Neuronal stem cell (in vitro differentiated cells): ENCODE results near the gene KIF3B.
"Not testable (repeated sequence)": the region's sequence is repeated elsewhere in the genome, so short reads cannot be mapped to it uniquely, and the experiment has no call there.

ENCODE experiments used
- DNase-seq: peaks from one replicate; pipeline ENCODE4 v3.0.0-alpha.2; 2013; ENCODE audit warnings: low spot score
- H2AFZ ChIP-seq: one replicate; pipeline ENCODE4 v1.6.1; 2013; ENCODE audit warnings: mild to moderate bottlenecking, low read length, inconsistent platforms
- H2AK5ac ChIP-seq: 2 replicates; pipeline ENCODE4 v1.6.1; 2013; ENCODE audit warnings: low read depth, mild to moderate bottlenecking, inconsistent platforms, low read length, moderate library complexity, mixed read lengths
- H2BK120ac ChIP-seq: 2 replicates; pipeline ENCODE4 v1.6.1; 2013; ENCODE audit warnings: low read depth, mild to moderate bottlenecking, inconsistent platforms, low read length, moderate library complexity, mixed read lengths
- H2BK12ac ChIP-seq: one replicate; pipeline ENCODE4 v1.6.1; 2013; ENCODE audit warnings: low read length, inconsistent platforms
- H2BK15ac ChIP-seq: 2 replicates; pipeline ENCODE4 v1.6.1; 2013; ENCODE audit warnings: mild to moderate bottlenecking, low read length, inconsistent platforms, mixed read lengths
- H2BK5ac ChIP-seq: one replicate; pipeline ENCODE4 v1.6.1; 2013; ENCODE audit warnings: inconsistent platforms, mild to moderate bottlenecking, low read length, moderate library complexity
- H3K14ac ChIP-seq: one replicate; pipeline ENCODE4 v1.6.1; 2013; ENCODE audit warnings: low read length, inconsistent platforms
- H3K18ac ChIP-seq: 2 replicates; pipeline ENCODE4 v1.6.1; 2013; ENCODE audit warnings: low read length, inconsistent platforms
- H3K23ac ChIP-seq: 2 replicates; pipeline ENCODE4 v1.6.1; 2013; ENCODE audit warnings: low read depth, mild to moderate bottlenecking, mixed read lengths, low read length, inconsistent platforms; ENCODE audit not compliant: poor library complexity
- H3K27ac ChIP-seq: replicated peaks from 3 replicates; pipeline ENCODE4 v1.5.1; 2013; ENCODE audit warnings: low read length, inconsistent platforms
- H3K27me3 ChIP-seq, 3 experiments: 2 replicates each; pipeline ENCODE4 v1.6.1; 2013; ENCODE audit warnings: low read length in 3 of 3, mild to moderate bottlenecking in 2 of 3, inconsistent platforms in 1 of 3, low read depth in 1 of 3, mixed read lengths in 1 of 3, moderate library complexity in 1 of 3; ENCODE audit not compliant: control insufficient read depth in 3 of 3, insufficient read depth in 3 of 3
- H3K36me3 ChIP-seq, 2 donors: replicated peaks in 1 of 2; 2 replicates each; pipeline ENCODE4 v1.6.1; 2013; ENCODE audit warnings: low read length in 2 of 2; ENCODE audit not compliant: control insufficient read depth in 2 of 2, insufficient read depth in 2 of 2
- H3K4ac ChIP-seq: 2 replicates; pipeline ENCODE4 v1.6.1; 2013; ENCODE audit warnings: inconsistent platforms, mild to moderate bottlenecking, low read length, moderate library complexity
- H3K4me1 ChIP-seq, 2 donors: 1 replicate in 1 of 2; 2 replicates in 1 of 2; pipeline ENCODE4 v1.6.1; 2013; ENCODE audit warnings: low read length in 2 of 2, low read depth in 1 of 2; ENCODE audit not compliant: control insufficient read depth in 2 of 2, insufficient read depth in 1 of 2
- H3K4me2 ChIP-seq: one replicate; pipeline ENCODE4 v1.6.1; 2013; ENCODE audit warnings: mild to moderate bottlenecking, low read length, inconsistent platforms; ENCODE audit not compliant: insufficient read depth, poor library complexity, severe bottlenecking
- H3K4me3 ChIP-seq, 2 donors: 2 replicates each; pipeline ENCODE4 v1.5.1; 2013; ENCODE audit warnings: low read length in 2 of 2, mild to moderate bottlenecking in 2 of 2, inconsistent platforms in 1 of 2, moderate library complexity in 1 of 2
- H3K79me1 ChIP-seq: one replicate; pipeline ENCODE4 v1.6.1; 2013; ENCODE audit warnings: low read depth, mild to moderate bottlenecking, inconsistent platforms, low read length, moderate library complexity
- H3K9ac ChIP-seq: one replicate; pipeline ENCODE4 v1.6.1; 2013; ENCODE audit warnings: mild to moderate bottlenecking, low read depth, low read length, inconsistent platforms; ENCODE audit not compliant: poor library complexity
- H3K9me3 ChIP-seq, 2 donors: replicated peaks in 1 of 2; 2 replicates each; pipeline versions ENCODE3 to v1.6.1; 2013; ENCODE audit warnings: low read length in 2 of 2, mild to moderate bottlenecking in 2 of 2, inconsistent platforms in 1 of 2, low read depth in 1 of 2, mixed read lengths in 1 of 2, moderate library complexity in 1 of 2; ENCODE audit not compliant: control insufficient read depth in 2 of 2, insufficient read depth in 1 of 2
- H4K8ac ChIP-seq: one replicate; pipeline ENCODE4 v1.6.1; 2013; ENCODE audit warnings: low read depth, mild to moderate bottlenecking, inconsistent platforms, low read length, moderate library complexity
- H4K91ac ChIP-seq: one replicate; pipeline ENCODE4 v1.6.1; 2013; ENCODE audit warnings: low read length, low read depth, mild to moderate bottlenecking, inconsistent platforms; ENCODE audit not compliant: poor library complexity
- WGBS, 2 donors: extraction: QIAGEN DNeasy Blood & Tissue Kit; methylation state at CpG; one replicate each; pipeline ENCODE4 v1.1.7; 2013; ENCODE audit warnings: missing lambda C conversion rate in 2 of 2, mixed read lengths in 1 of 2; ENCODE audit not compliant: insufficient read length in 2 of 2, insufficient replicate concordance in 1 of 2; ENCODE audit errors: extremely low coverage in 2 of 2; 5-methylcytosine and 5-hydroxymethylcytosine counted together

Gene KIF3B

GRCh38 chr20:32368925-32369324 is 91.5 kb downstream of the KIF3B start:
- H2BK15ac ChIP-seq: no peak overlapping the region
- H3K4ac ChIP-seq: no peak overlapping the region

GRCh38 chr20:32370897-32371296 is 93.4 kb downstream of the KIF3B start:
- H3K36me3 ChIP-seq: peaks cover 6 to 94% of the 10 kb centered on the region in 2 donors

More at GRCh38 chr20:32368925-32369324, 91.5 kb downstream of the KIF3B start:
- H3K18ac ChIP-seq: no peak overlapping the region
- WGBS, 2 donors: no CpG with 5 or more reads among the region's 6 CpGs
- no peak overlapping the region for H4K91ac ChIP-seq
- no peak overlapping the region for H3K27ac ChIP-seq
- H3K4me2 ChIP-seq: no peak overlapping the region
- H3K14ac ChIP-seq: no peak overlapping the region
- no peak overlapping the region for H4K8ac ChIP-seq
- no peak overlapping the region for H3K4me3 ChIP-seq
- no peak overlapping the region for H2BK120ac ChIP-seq
- no peak for DNase-seq
- H2BK5ac ChIP-seq: no peak overlapping the region
- H2AK5ac ChIP-seq: no peak overlapping the region
- peaks cover 11 to 17% of the 10 kb centered on the region in 2 donors for H3K4me1 ChIP-seq
- H3K9ac ChIP-seq: no peak overlapping the region
- H3K27me3 ChIP-seq: no peaks in the 10 kb centered on the region
- H3K23ac ChIP-seq: no peak overlapping the region
- peaks cover 6 to 81% of the 10 kb centered on the region in 2 donors for H3K36me3 ChIP-seq
- peaks cover 8% of the 10 kb centered on the region for H3K79me1 ChIP-seq
- H3K9me3 ChIP-seq: no peaks in the 10 kb centered on the region
- H2BK12ac ChIP-seq: no peak overlapping the region
- no peak overlapping the region for H2AFZ ChIP-seq

GRCh38 chr20:32378461-32378860 is 101.0 kb downstream of the KIF3B start:
- H3K9me3 ChIP-seq: no peaks in the 10 kb centered on the region
- H3K4me2 ChIP-seq: no peak overlapping the region
- no peak overlapping the region for H3K4ac ChIP-seq
- H2AK5ac ChIP-seq: no peak overlapping the region
- H3K18ac ChIP-seq: no peak overlapping the region
- WGBS, 2 donors: no CpG with 5 or more reads among the region's 2 CpGs
- no peak overlapping the region for H4K8ac ChIP-seq
- no peak overlapping the region for H3K14ac ChIP-seq
- peaks cover 7% of the 10 kb centered on the region for H3K79me1 ChIP-seq
- no peaks in the 10 kb centered on the region for H3K27me3 ChIP-seq
- no peaks in the 10 kb centered on the region for H3K4me1 ChIP-seq
- H2AFZ ChIP-seq: no peak overlapping the region
- no peak overlapping the region for H2BK12ac ChIP-seq
- no peak overlapping the region for H2BK5ac ChIP-seq
- no peak overlapping the region for H3K27ac ChIP-seq
- no peak overlapping the region for H3K23ac ChIP-seq
- no peak for DNase-seq
- no peak overlapping the region for H2BK120ac ChIP-seq
- H2BK15ac ChIP-seq: no peak overlapping the region
- peaks cover 2 to 77% of the 10 kb centered on the region in 2 donors for H3K36me3 ChIP-seq
- H3K9ac ChIP-seq: no peak overlapping the region
- H3K4me3 ChIP-seq: no peak overlapping the region
- H4K91ac ChIP-seq: no peak overlapping the region

More at GRCh38 chr20:32370897-32371296, 93.4 kb downstream of the KIF3B start:
- Histone ChIP-seq H3K27ac (no peak overlapping the region), H3K4me2 (no peak overlapping the region), H2BK5ac (no peak overlapping the region), H3K4ac (no peak overlapping the region), H2AK5ac (no peak overlapping the region), H3K23ac (no peak overlapping the region), H2BK120ac (no peak overlapping the region), H3K4me3 (no peak overlapping the region), H3K79me1 (peaks cover 5% of the 10 kb centered on the region), H3K14ac (no peak overlapping the region), H3K4me1 (peaks cover 11 to 16% of the 10 kb centered on the region in 2 donors), H4K91ac (no peak overlapping the region), H3K9ac (no peak overlapping the region), H2AFZ (no peak overlapping the region), H3K18ac (no peak overlapping the region), H3K9me3 (no peaks in the 10 kb centered on the region), H3K27me3 (no peaks in the 10 kb centered on the region), H4K8ac (no peak overlapping the region), H2BK15ac (no peak overlapping the region), H2BK12ac (no peak overlapping the region)
- no CpG with 5 or more reads among the region's 2 CpGs for WGBS, 2 donors
- DNase-seq: no peak

GRCh38 chr20:32380037-32380436 is 102.6 kb downstream of the KIF3B start:
- H3K36me3 ChIP-seq: peaks cover 2 to 62% of the 10 kb centered on the region in 2 donors
- not testable (repeated sequence) for H3K14ac ChIP-seq, H3K27me3 ChIP-seq

More at GRCh38 chr20:32380037-32380436, 102.6 kb downstream of the KIF3B start:
- not testable (repeated sequence) for H2AFZ ChIP-seq, H3K9ac ChIP-seq, H3K18ac ChIP-seq, DNase-seq, H3K79me1 ChIP-seq, H2BK5ac ChIP-seq, H4K91ac ChIP-seq, H3K4me1 ChIP-seq, H3K9me3 ChIP-seq, H2AK5ac ChIP-seq, H3K4ac ChIP-seq, H4K8ac ChIP-seq, H2BK120ac ChIP-seq, H3K4me3 ChIP-seq, H3K23ac ChIP-seq, H2BK12ac ChIP-seq, H2BK15ac ChIP-seq, H3K27ac ChIP-seq, H3K4me2 ChIP-seq
- no CpG with 5 or more reads among the region's 9 CpGs for WGBS, 2 donors
